ENCODE data around the gene FAM8A1. TPM values are rescaled to one million over a fixed set of nuclear protein-coding genes. Genes with fewer than 3 reads are reported as not detected.

FAM8A1 gene
- total RNA-seq = 9.0 and 13.9 TPM in 2 replicates

DNA sequence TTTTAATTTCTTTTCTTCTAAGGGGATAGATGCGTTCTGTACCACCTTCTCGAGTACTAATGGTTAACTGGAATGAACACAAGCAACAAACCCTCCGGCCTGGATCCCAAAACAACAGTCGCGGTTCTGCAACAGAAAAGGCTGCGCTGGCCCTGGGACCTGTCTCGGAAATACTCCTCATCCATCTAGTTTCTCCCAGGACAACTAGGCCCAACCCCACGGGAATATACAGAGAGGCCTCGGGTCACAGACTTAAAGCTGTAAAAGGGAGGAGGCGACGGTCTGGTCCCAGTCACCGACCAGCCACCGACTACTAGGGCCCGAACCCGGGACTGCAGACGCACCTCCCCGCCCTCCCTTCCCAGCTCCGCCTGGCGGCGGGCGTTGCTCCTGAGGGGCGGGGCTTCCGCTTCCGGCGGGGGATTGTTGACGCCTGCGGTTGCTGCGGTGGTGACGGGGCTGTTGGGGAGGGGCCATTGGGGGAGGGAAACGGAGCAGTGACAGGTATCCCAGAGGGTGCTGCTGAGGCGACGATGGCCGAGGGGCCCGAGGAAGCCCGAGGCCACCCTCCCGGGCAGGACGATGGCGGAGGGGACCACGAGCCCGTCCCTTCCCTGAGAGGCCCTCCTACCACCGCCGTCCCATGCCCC, at the start of gene FAM8A1:
Gene FAM8A1, plus strand, starts transcription at position 426 of the 650 bp plus-strand sequence. Its CDS starts 108 bp downstream, at position 534.

Small RNA genes lying within 50 kb of the gene (small RNA-seq; reads per million reads assigned to genes)
- gene RNU6-190P (not detected), gene SUMO2P13 (not detected)

Other genes starting within 250 kb of the FAM8A1 start
- 2.7 and 8.4 TPM in 2 replicates for gene CAP2, start 206.7 kb upstream of the FAM8A1 start, total RNA-seq
- 29.8 and 37.8 TPM in 2 replicates for gene NUP153, start 106.6 kb downstream of the FAM8A1 start, total RNA-seq